Right lobe of liver (tissue), 6 donors: ENCODE results near the gene BDH1. TPM values are rescaled to one million over a fixed set of nuclear protein-coding genes. Genes with fewer than 3 reads are reported as not detected.

Experiments used
- ATAC-seq, 4 donors: fragments of 200-7000 bp; cut with Tn5 transposase; one replicate each; pipeline ENCODE4 v1.9.1; 2020; ENCODE audit warnings: mild to moderate bottlenecking in 4 of 4, moderate library complexity in 4 of 4
- DNase-seq, 3 donors: peaks; one replicate each; pipeline ENCODE4 v3.0.0-alpha.2; 2020
- H3K27ac ChIP-seq, 3 donors: fragments of 200-600 bp; one replicate each; pipeline ENCODE4 v1.8.0; 2022
- H3K27me3 ChIP-seq, 2 donors: fragments of 200-600 bp; one replicate each; pipeline ENCODE4 v1.8.0; 2022
- H3K36me3 ChIP-seq, 4 donors: fragments of 200-600 bp; sonication (generic) in 1 of 4; one replicate each; pipeline versions ENCODE4 v1.5.1 to v1.8.0; 2017 to 2022; ENCODE audit warnings: control low read depth in 1 of 4
- H3K4me1 ChIP-seq, 4 donors: fragments of 200-600 bp; sonication (generic) in 1 of 4; one replicate each; pipeline versions ENCODE4 v1.5.1 to v1.8.0; 2017 to 2022; ENCODE audit warnings: control low read depth in 1 of 4
- H3K4me3 ChIP-seq, 3 donors: fragments of 200-600 bp; one replicate each; pipeline ENCODE4 v1.8.0; 2022
- H3K9me3 ChIP-seq, 4 donors: fragments of 200-600 bp; sonication (generic) in 1 of 4; one replicate each; pipeline versions ENCODE4 v1.5.1 to v1.8.0; 2017 to 2022; ENCODE audit warnings: control low read depth in 1 of 4
- POLR2A ChIP-seq: fragments of 450-650 bp; IDR thresholded peaks from one replicate; pipeline ENCODE4 v1.6.1; 2017; ENCODE audit warnings: antibody characterized with exemption, mild to moderate bottlenecking
- WGBS: methylation state at CpG from one replicate; pipeline ENCODE4 v1.1.6; 2018; ENCODE audit warnings: low coverage, low lambda C conversion rate; ENCODE audit not compliant: insufficient coverage; ENCODE audit errors: missing lambda C conversion rate; 5-methylcytosine and 5-hydroxymethylcytosine counted together
- intact Hi-C, 2 donors: fragments of 100-400 bp; cut with DNase I; formaldehyde crosslinking; loops; one replicate each; pipeline versions ENCODE4 v1.11.2 to v1.14.1; 2022
- total RNA-seq, 6 experiments: library from RNA; depleted of rRNA in 2 of 6; stranded (reverse); fragments of >200 nt in 2 of 6; fragmentation: NEBNext Ultra II Directional in 3 of 6; extraction: Animal tissue kit (Norgen Biotek cat#: 25700) in 3 of 6; gene quantifications; one replicate each; pipeline versions ENCODE4 v1.1.0 to v1.2.4, GENCODE V29; 2016 to 2023
- TF ChIP-seq, protein P1 (sequence below), 4 donors: fragments of 200-600 bp in 3 of 4; fragments of 450-650 bp in 1 of 4; IDR thresholded peaks; one replicate each; pipeline versions ENCODE4 v1.5.1 to v1.8.0; 2016 to 2022; ENCODE audit warnings: antibody characterized with exemption in 4 of 4, mild to moderate bottlenecking in 2 of 4
- donor health status: DM: no; HTN: yes; CAD: no.
- donor health status: DM: no; HTN: no; CAD: no.
- donor health status: DM: no; HTN: no; CAD: no.
- donor health status: DM: no; HTN: yes; CAD: no.
- donor health status: DM: no; HTN: yes; CAD: no.

The BDH1 gene
- total RNA-seq, 6 experiments from 2014 or later: 65.5 to 366 (median 233) TPM

DNA sequence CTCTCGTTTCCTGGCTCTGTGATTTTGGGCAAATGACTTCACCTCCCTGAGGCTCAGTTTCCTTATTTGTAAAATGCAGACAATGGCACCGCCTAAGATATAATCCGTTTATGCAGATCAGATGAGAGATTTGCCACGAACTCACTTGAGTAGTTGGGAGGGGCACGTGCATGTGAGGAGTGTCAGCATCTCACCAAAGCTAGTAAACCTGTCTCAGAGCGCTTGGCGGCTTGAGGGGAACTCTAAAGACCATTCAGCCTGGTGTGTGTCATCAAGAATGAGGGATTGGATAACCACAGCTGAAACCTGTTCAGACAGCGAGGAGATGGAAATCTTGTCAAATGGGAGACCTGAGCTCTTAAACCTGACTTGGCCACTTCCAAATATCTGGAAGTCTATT lies 48.7 kb downstream of the BDH1 start:
- no peak for ATAC-seq
- no peak for DNase-seq
- WGBS: 76% methylated on average over 8 of the region's 8 CpGs

DNA sequence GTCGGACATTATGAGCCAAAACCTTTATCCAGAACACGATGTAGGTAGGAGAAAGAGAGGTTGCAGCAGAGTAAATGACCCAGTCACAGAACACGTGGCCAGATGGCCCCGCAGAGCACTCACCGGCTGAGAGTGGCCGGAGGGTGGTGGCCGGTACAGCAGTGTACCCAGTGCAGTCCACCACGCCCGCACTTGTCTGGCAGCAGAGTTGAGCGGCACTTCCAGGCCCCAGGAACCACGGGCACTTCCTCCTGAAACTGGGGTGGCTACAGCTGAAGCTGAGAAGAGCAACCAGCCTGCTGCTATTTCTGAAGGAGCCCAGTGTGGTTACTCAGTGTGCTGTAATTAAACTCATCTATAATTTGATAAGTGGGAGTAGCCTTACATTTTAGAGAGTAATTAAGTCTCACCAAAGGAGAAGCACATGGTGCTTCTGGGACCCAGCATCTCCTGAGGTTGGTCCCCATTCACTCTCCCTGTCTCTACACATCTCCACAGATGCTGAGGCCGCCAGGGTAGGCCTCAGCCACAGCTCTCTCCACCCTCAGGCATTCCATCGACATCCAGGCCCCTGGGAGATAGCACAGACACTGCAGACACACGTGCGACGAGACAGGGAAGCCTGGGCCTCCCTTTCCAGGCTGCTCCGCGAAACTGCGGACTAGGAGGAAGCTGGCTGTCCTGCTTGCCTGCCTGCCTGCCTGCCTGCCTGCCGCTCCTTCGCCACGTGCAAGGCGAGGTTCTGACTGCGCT lies 49.8 kb downstream of the BDH1 start:
- no peaks in the 10 kb centered on the region for H3K36me3 ChIP-seq
- DNase-seq (no peak), ATAC-seq (no peak)
- 70% methylated on average over 7 of the region's 24 CpGs for WGBS
- TF ChIP-seq POLR2A: no peak
- TF ChIP-seq, protein P1, sequence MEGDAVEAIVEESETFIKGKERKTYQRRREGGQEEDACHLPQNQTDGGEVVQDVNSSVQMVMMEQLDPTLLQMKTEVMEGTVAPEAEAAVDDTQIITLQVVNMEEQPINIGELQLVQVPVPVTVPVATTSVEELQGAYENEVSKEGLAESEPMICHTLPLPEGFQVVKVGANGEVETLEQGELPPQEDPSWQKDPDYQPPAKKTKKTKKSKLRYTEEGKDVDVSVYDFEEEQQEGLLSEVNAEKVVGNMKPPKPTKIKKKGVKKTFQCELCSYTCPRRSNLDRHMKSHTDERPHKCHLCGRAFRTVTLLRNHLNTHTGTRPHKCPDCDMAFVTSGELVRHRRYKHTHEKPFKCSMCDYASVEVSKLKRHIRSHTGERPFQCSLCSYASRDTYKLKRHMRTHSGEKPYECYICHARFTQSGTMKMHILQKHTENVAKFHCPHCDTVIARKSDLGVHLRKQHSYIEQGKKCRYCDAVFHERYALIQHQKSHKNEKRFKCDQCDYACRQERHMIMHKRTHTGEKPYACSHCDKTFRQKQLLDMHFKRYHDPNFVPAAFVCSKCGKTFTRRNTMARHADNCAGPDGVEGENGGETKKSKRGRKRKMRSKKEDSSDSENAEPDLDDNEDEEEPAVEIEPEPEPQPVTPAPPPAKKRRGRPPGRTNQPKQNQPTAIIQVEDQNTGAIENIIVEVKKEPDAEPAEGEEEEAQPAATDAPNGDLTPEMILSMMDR (IDR thresholded peaks at IDR 0.05): no peak
- no peak overlapping the region for H3K4me3 ChIP-seq
- no peaks in the 10 kb centered on the region for H3K9me3 ChIP-seq
- peaks cover 0 to 15% (median 1%) of the 10 kb centered on the region in 4 donors for H3K4me1 ChIP-seq
- H3K27me3 ChIP-seq: no peaks in the 10 kb centered on the region
- H3K27ac ChIP-seq: no peak overlapping the region
- intact Hi-C loops: loop anchor here (10.0 kb wide), 1 partner anchor 251 kb away; no protein-coding TSS in a partner anchor

More for the DNA sequence above, 48.7 kb downstream of the BDH1 start:
- H3K9me3 ChIP-seq: no peaks in the 10 kb centered on the region
- no peaks in the 10 kb centered on the region for H3K27me3 ChIP-seq
- intact Hi-C loops: loop anchor here (10.0 kb wide), 1 partner anchor 252 kb away; no protein-coding TSS in a partner anchor
- no peak overlapping the region for H3K27ac ChIP-seq
- peaks cover 0 to 11% (median 0%) of the 10 kb centered on the region in 4 donors for H3K36me3 ChIP-seq
- TF ChIP-seq, protein P1 (IDR thresholded peaks at IDR 0.05): no peak
- TF ChIP-seq POLR2A: no peak
- H3K4me3 ChIP-seq: no peak overlapping the region
- peaks cover 0 to 15% (median 1%) of the 10 kb centered on the region in 4 donors for H3K4me1 ChIP-seq

GRCh38 chr3:197504641-197505121 lies 51.1 kb downstream of the BDH1 start:
- no peak for DNase-seq
- peak in 2 of 4 donors; percentile 4 for ATAC-seq
- no peak overlapping the region for H3K4me3 ChIP-seq
- no peaks in the 10 kb centered on the region for H3K9me3 ChIP-seq
- WGBS: 70% methylated on average over 13 of the region's 15 CpGs
- no peaks in the 10 kb centered on the region for H3K36me3 ChIP-seq
- intact Hi-C loops: loop anchor here (10.0 kb wide), 1 partner anchor 250 kb away; no protein-coding TSS in a partner anchor
- no peaks in the 10 kb centered on the region for H3K27me3 ChIP-seq
- H3K4me1 ChIP-seq: peaks cover 0 to 15% (median 0%) of the 10 kb centered on the region in 4 donors
- H3K27ac ChIP-seq: no peak overlapping the region
- TF ChIP-seq, protein P1 (IDR thresholded peaks at IDR 0.05): no peak
- no peak for TF ChIP-seq POLR2A

DNA sequence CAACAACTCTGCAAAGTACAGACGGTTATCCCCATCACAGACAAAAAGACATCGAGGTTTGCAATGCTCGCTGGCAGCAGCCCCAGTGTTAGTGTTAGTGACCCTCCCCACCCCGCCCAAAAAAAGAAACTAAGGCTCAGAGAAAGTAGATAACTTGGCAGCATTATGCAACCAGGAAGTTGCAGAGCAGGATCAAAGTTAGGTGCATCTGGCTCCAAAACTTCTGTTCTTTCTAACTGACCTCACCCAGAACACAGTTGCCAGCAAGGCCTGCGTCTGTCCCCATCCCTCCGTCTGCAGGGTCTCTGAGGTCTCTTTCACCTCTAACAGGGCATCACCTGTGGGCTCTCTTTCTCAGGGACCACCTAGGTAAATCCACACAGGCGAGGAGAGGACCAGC lies 51.5 kb downstream of the BDH1 start:
- no peaks in the 10 kb centered on the region for H3K36me3 ChIP-seq
- TF ChIP-seq POLR2A: no peak
- peak in 2 of 4 donors; percentile 58 to 61 for ATAC-seq
- peaks cover 0 to 15% (median 0%) of the 10 kb centered on the region in 4 donors for H3K4me1 ChIP-seq
- H3K27ac ChIP-seq: no peak overlapping the region
- DNase-seq: no peak
- no peaks in the 10 kb centered on the region for H3K9me3 ChIP-seq
- WGBS: 23% methylated on average over 4 of the region's 7 CpGs
- intact Hi-C loops: loop anchor here (10.0 kb wide), 1 partner anchor 249 kb away; no protein-coding TSS in a partner anchor
- H3K27me3 ChIP-seq: no peaks in the 10 kb centered on the region
- no peak overlapping the region for H3K4me3 ChIP-seq

- ATAC-seq: no peak
- TF ChIP-seq, protein P1 (IDR thresholded peaks at IDR 0.05): no peak
- TF ChIP-seq POLR2A: no peak
- Histone ChIP-seq H3K27ac (no peak overlapping the region), H3K9me3 (no peaks in the 10 kb centered on the region), H3K4me1 (peaks cover 0 to 15% (median 0%) of the 10 kb centered on the region in 4 donors), H3K36me3 (no peaks in the 10 kb centered on the region), H3K27me3 (no peaks in the 10 kb centered on the region), H3K4me3 (no peak overlapping the region)
- 80% methylated on average over 1 of the region's 1 CpG for WGBS
- DNase-seq: no peak
- intact Hi-C loops: loop anchor here (10.0 kb wide), 1 partner anchor 249 kb away; no protein-coding TSS in a partner anchor
These were observed 52.1 kb downstream of the BDH1 start for GRCh38 chr3:197503652-197504051.
